Stimulated activated CD8-positive, alpha-beta memory T cell treated with anti-CD3 and anti-CD28 coated beads, Interleukin-2, amount 100 ng/mL, for 1 hour (primary cell): ENCODE measurements around the gene TAB2.
"Not testable (repeated sequence)": the region's sequence is repeated elsewhere in the genome, so short reads cannot be mapped to it uniquely, and the experiment has no call there.

Experiments used
- DNase-seq, 2 donors: peaks; one replicate each; pipeline ENCODE4 v3.0.0-alpha.2; 2020; ENCODE audit warnings: low read depth in 2 of 2

TAB2 gene

GRCh38 chr6:149443411-149444181 lies 126.1 kb downstream of the TAB2 start:
- no peak for DNase-seq

- not testable (repeated sequence) for DNase-seq
Observed at GRCh38 chr6:149444360-149445094, 127.0 kb downstream of the TAB2 start.

- DNase-seq: no peak
Observed at GRCh38 chr6:149445095-149445466, 127.6 kb downstream of the TAB2 start.

- DNase-seq: no peak
Observed at GRCh38 chr6:149445573-149445972, 128.1 kb downstream of the TAB2 start.

- DNase-seq: no peak
Observed at GRCh38 chr6:149446791-149447376, 129.4 kb downstream of the TAB2 start.

- DNase-seq: no peak
Observed at GRCh38 chr6:149448821-149449453, 131.4 kb downstream of the TAB2 start.

- no peak for DNase-seq
Observed at GRCh38 chr6:149449831-149450678, 132.5 kb downstream of the TAB2 start.

- DNase-seq: no peak
Observed at GRCh38 chr6:149450679-149451375, 133.3 kb downstream of the TAB2 start.

GRCh38 chr6:149451376-149452036 lies 134.0 kb downstream of the TAB2 start:
- no peak for DNase-seq

GRCh38 chr6:149452037-149452939 lies 134.8 kb downstream of the TAB2 start:
- DNase-seq: no peak

- no peak for DNase-seq
Observed at GRCh38 chr6:149453597-149454345, 136.3 kb downstream of the TAB2 start.

- DNase-seq: no peak
Observed at GRCh38 chr6:149454346-149454848, 136.9 kb downstream of the TAB2 start.

GRCh38 chr6:149455031-149455732 lies 137.7 kb downstream of the TAB2 start:
- DNase-seq: no peak

- no peak for DNase-seq
Observed at GRCh38 chr6:149456311-149457021, 139.0 kb downstream of the TAB2 start.

GRCh38 chr6:149457316-149457884 lies 139.9 kb downstream of the TAB2 start:
- no peak for DNase-seq

GRCh38 chr6:149458196-149458595 lies 140.7 kb downstream of the TAB2 start:
- DNase-seq: no peak

GRCh38 chr6:149458806-149459205 lies 141.3 kb downstream of the TAB2 start:
- DNase-seq: no peak
